B cell (primary cell): ENCODE results near the gene CPA5.

Source experiments
- CTCF ChIP-seq: fragments of 200-600 bp; IDR thresholded peaks from one replicate; pipeline ENCODE4 v1.8.0; 2022; ENCODE audit warnings: antibody characterized with exemption, mild to moderate bottlenecking
- EZH2 ChIP-seq: IDR thresholded peaks from 2 replicates; pipeline ENCODE4 v1.6.1; 2012; ENCODE audit warnings: borderline replicate concordance, low read depth, mild to moderate bottlenecking, moderate library complexity, low read length; ENCODE audit not compliant: insufficient read depth, poor library complexity, severe bottlenecking

GRCh38 chr7:130333832-130334231, 10.8 kb upstream of the CPA5 start:
- TF ChIP-seq CTCF: no peak
- TF ChIP-seq EZH2: no peak
